ENCODE measurements around the gene FSTL5.

The FSTL5 gene

GRCh38 chr4:161657616-161658015, 506.2 kb downstream of the FSTL5 start:
- no peaks in the 10 kb centered on the region for H3K4me1 ChIP-seq (ENCODE audit: control insufficient read depth, insufficient read depth, low read depth, low read length)
- WGBS = 94% methylated on average over 3 of the region's 3 CpGs
- H3K79me1 ChIP-seq (replicated peaks; ENCODE audit: low read length, poor library complexity, severe bottlenecking) = no peaks in the 10 kb centered on the region

DNA sequence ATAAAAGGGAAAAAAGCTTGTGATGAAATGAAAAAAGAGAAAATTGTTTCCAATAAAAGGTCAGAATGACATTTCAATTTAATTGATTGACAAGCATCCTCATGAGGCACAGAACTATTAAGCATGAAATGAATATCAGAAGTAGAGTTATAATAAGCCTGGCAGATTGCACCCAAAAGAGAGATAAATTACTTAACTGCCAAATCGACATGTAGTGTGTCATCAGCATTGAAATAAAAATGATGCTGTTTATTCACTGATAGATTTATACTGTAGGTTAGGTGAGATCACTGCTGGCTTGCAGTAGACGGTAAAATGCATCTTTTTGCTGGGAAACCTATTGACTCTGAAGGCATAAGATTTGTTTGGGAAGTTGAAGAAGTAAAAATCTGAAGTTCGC, 507.2 kb downstream of the FSTL5 start:
- Histone ChIP-seq H3K27me3 (ENCODE audit: control insufficient read depth in 1 of 2, insufficient read depth in 1 of 2, low read length in 2 of 2) (no peaks in the 10 kb centered on the region), H3K4me2 (ENCODE audit: low read length, poor library complexity, severe bottlenecking) (no peak overlapping the region), H3K79me1 (replicated peaks; ENCODE audit: low read length, poor library complexity, severe bottlenecking) (no peaks in the 10 kb centered on the region), H2AK5ac (ENCODE audit: low read length, severe bottlenecking) (no peak overlapping the region), H2BK5ac (ENCODE audit: low read depth, low read length, poor library complexity, severe bottlenecking) (no peak overlapping the region), H2BK120ac (ENCODE audit: low read depth, low read length) (no peak overlapping the region), H2BK12ac (ENCODE audit: low read length in 2 of 2) (no peak overlapping the region), H4K8ac (ENCODE audit: low read length) (no peak overlapping the region), H2AFZ (ENCODE audit: low read depth, low read length) (no peak overlapping the region), H3K18ac (ENCODE audit: low read depth in 1 of 2, low read length in 2 of 2) (no peak overlapping the region), H3K9ac (ENCODE audit: low read length) (no peak overlapping the region), H2BK15ac (ENCODE audit: low read depth, poor library complexity, severe bottlenecking) (no peak overlapping the region), H3K4me1 (ENCODE audit: control insufficient read depth, insufficient read depth, low read depth, low read length) (no peaks in the 10 kb centered on the region), H3K9me3 (ENCODE audit: control insufficient read depth, low read length) (no peaks in the 10 kb centered on the region), H4K91ac (ENCODE audit: low read length) (no peak overlapping the region), H3K36me3 (ENCODE audit: control insufficient read depth in 1 of 2, insufficient read depth in 2 of 2, low read depth in 1 of 2, low read length in 2 of 2) (no peaks in the 10 kb centered on the region), H3K4ac (ENCODE audit: low read depth in 1 of 2, low read length in 2 of 2) (no peak overlapping the region), H3K4me3 (ENCODE audit: insufficient read depth in 1 of 2, low read depth in 1 of 2, low read length in 2 of 2) (no peak overlapping the region), H3K23ac (ENCODE audit: low read length in 2 of 2) (no peak overlapping the region), H3K14ac (ENCODE audit: low read length in 2 of 2) (no peak overlapping the region), H3K27ac (ENCODE audit: low read length, poor library complexity, severe bottlenecking) (no peak overlapping the region)
- DNase-seq = no peak
- WGBS = 94% methylated on average over 2 of the region's 3 CpGs

More at GRCh38 chr4:161657616-161658015, 506.2 kb downstream of the FSTL5 start:
- no peaks in the 10 kb centered on the region for H3K36me3 ChIP-seq (ENCODE audit: control insufficient read depth in 1 of 2, insufficient read depth in 2 of 2, low read depth in 1 of 2, low read length in 2 of 2)
- H3K27me3 ChIP-seq (ENCODE audit: control insufficient read depth in 1 of 2, insufficient read depth in 1 of 2, low read length in 2 of 2) = no peaks in the 10 kb centered on the region
- H3K4ac ChIP-seq (ENCODE audit: low read depth in 1 of 2, low read length in 2 of 2) = no peak overlapping the region
- no peak overlapping the region for H3K23ac ChIP-seq (ENCODE audit: low read length in 2 of 2)
- no peak overlapping the region for H2BK12ac ChIP-seq (ENCODE audit: low read length in 2 of 2)
- no peak overlapping the region for H3K14ac ChIP-seq (ENCODE audit: low read length in 2 of 2)
- DNase-seq = no peak
- H4K91ac ChIP-seq (ENCODE audit: low read length) = no peak overlapping the region
- H3K18ac ChIP-seq (ENCODE audit: low read depth in 1 of 2, low read length in 2 of 2) = no peak overlapping the region
- H2BK15ac ChIP-seq (ENCODE audit: low read depth, poor library complexity, severe bottlenecking) = no peak overlapping the region
- no peaks in the 10 kb centered on the region for H3K9me3 ChIP-seq (ENCODE audit: control insufficient read depth, low read length)
- H2AFZ ChIP-seq (ENCODE audit: low read depth, low read length) = no peak overlapping the region
- no peak overlapping the region for H3K4me2 ChIP-seq (ENCODE audit: low read length, poor library complexity, severe bottlenecking)
- H3K27ac ChIP-seq (ENCODE audit: low read length, poor library complexity, severe bottlenecking) = no peak overlapping the region
- no peak overlapping the region for H2BK120ac ChIP-seq (ENCODE audit: low read depth, low read length)
- no peak overlapping the region for H3K9ac ChIP-seq (ENCODE audit: low read length)
- no peak overlapping the region for H2AK5ac ChIP-seq (ENCODE audit: low read length, severe bottlenecking)
- H3K4me3 ChIP-seq (ENCODE audit: insufficient read depth in 1 of 2, low read depth in 1 of 2, low read length in 2 of 2) = no peak overlapping the region
- H4K8ac ChIP-seq (ENCODE audit: low read length) = no peak overlapping the region
- H2BK5ac ChIP-seq (ENCODE audit: low read depth, low read length, poor library complexity, severe bottlenecking) = no peak overlapping the region

GRCh38 chr4:161655148-161655547, 508.7 kb downstream of the FSTL5 start:
- H3K4ac ChIP-seq (ENCODE audit: low read depth in 1 of 2, low read length in 2 of 2) = no peak overlapping the region
- H3K14ac ChIP-seq (ENCODE audit: low read length in 2 of 2) = no peak overlapping the region
- DNase-seq = no peak
- H3K23ac ChIP-seq (ENCODE audit: low read length in 2 of 2) = no peak overlapping the region
- no peak overlapping the region for H2BK12ac ChIP-seq (ENCODE audit: low read length in 2 of 2)
- H2BK120ac ChIP-seq (ENCODE audit: low read depth, low read length) = no peak overlapping the region
- H2BK5ac ChIP-seq (ENCODE audit: low read depth, low read length, poor library complexity, severe bottlenecking) = no peak overlapping the region
- H3K4me1 ChIP-seq (ENCODE audit: control insufficient read depth, insufficient read depth, low read depth, low read length) = no peaks in the 10 kb centered on the region
- H3K18ac ChIP-seq (ENCODE audit: low read depth in 1 of 2, low read length in 2 of 2) = no peak overlapping the region
- H3K9me3 ChIP-seq (ENCODE audit: control insufficient read depth, low read length) = no peaks in the 10 kb centered on the region
- H3K27ac ChIP-seq (ENCODE audit: low read length, poor library complexity, severe bottlenecking) = no peak overlapping the region
- H3K79me1 ChIP-seq (replicated peaks; ENCODE audit: low read length, poor library complexity, severe bottlenecking) = no peaks in the 10 kb centered on the region
- H3K36me3 ChIP-seq (ENCODE audit: control insufficient read depth in 1 of 2, insufficient read depth in 2 of 2, low read depth in 1 of 2, low read length in 2 of 2) = no peaks in the 10 kb centered on the region
- no CpG with 5 or more reads among the region's 2 CpGs for WGBS
- no peak overlapping the region for H2BK15ac ChIP-seq (ENCODE audit: low read depth, poor library complexity, severe bottlenecking)
- H4K8ac ChIP-seq (ENCODE audit: low read length) = no peak overlapping the region
- H2AFZ ChIP-seq (ENCODE audit: low read depth, low read length) = no peak overlapping the region
- H4K91ac ChIP-seq (ENCODE audit: low read length) = no peak overlapping the region
- no peak overlapping the region for H2AK5ac ChIP-seq (ENCODE audit: low read length, severe bottlenecking)
- no peak overlapping the region for H3K4me2 ChIP-seq (ENCODE audit: low read length, poor library complexity, severe bottlenecking)
- no peak overlapping the region for H3K9ac ChIP-seq (ENCODE audit: low read length)
- no peak overlapping the region for H3K4me3 ChIP-seq (ENCODE audit: insufficient read depth in 1 of 2, low read depth in 1 of 2, low read length in 2 of 2)
- no peaks in the 10 kb centered on the region for H3K27me3 ChIP-seq (ENCODE audit: control insufficient read depth in 1 of 2, insufficient read depth in 1 of 2, low read length in 2 of 2)

- Histone ChIP-seq H2BK15ac (ENCODE audit: low read depth, poor library complexity, severe bottlenecking) (no peak overlapping the region), H3K4me2 (ENCODE audit: low read length, poor library complexity, severe bottlenecking) (no peak overlapping the region), H3K4ac (ENCODE audit: low read depth in 1 of 2, low read length in 2 of 2) (no peak overlapping the region), H3K14ac (ENCODE audit: low read length in 2 of 2) (no peak overlapping the region), H3K9me3 (ENCODE audit: control insufficient read depth, low read length) (no peaks in the 10 kb centered on the region), H2AK5ac (ENCODE audit: low read length, severe bottlenecking) (no peak overlapping the region), H2AFZ (ENCODE audit: low read depth, low read length) (no peak overlapping the region), H3K36me3 (ENCODE audit: control insufficient read depth in 1 of 2, insufficient read depth in 2 of 2, low read depth in 1 of 2, low read length in 2 of 2) (no peaks in the 10 kb centered on the region), H3K27ac (ENCODE audit: low read length, poor library complexity, severe bottlenecking) (no peak overlapping the region), H3K4me1 (ENCODE audit: control insufficient read depth, insufficient read depth, low read depth, low read length) (no peaks in the 10 kb centered on the region), H3K4me3 (ENCODE audit: insufficient read depth in 1 of 2, low read depth in 1 of 2, low read length in 2 of 2) (no peak overlapping the region), H4K91ac (ENCODE audit: low read length) (no peak overlapping the region), H4K8ac (ENCODE audit: low read length) (no peak overlapping the region), H3K9ac (ENCODE audit: low read length) (no peak overlapping the region), H2BK12ac (ENCODE audit: low read length in 2 of 2) (no peak overlapping the region), H2BK5ac (ENCODE audit: low read depth, low read length, poor library complexity, severe bottlenecking) (no peak overlapping the region), H2BK120ac (ENCODE audit: low read depth, low read length) (no peak overlapping the region), H3K27me3 (ENCODE audit: control insufficient read depth in 1 of 2, insufficient read depth in 1 of 2, low read length in 2 of 2) (no peaks in the 10 kb centered on the region), H3K18ac (ENCODE audit: low read depth in 1 of 2, low read length in 2 of 2) (no peak overlapping the region), H3K23ac (ENCODE audit: low read length in 2 of 2) (no peak overlapping the region), H3K79me1 (replicated peaks; ENCODE audit: low read length, poor library complexity, severe bottlenecking) (no peaks in the 10 kb centered on the region)
- no peak for DNase-seq
- WGBS = no CpG with 5 or more reads among the region's 1 CpG
Observed at GRCh38 chr4:161653697-161654096, 510.1 kb downstream of the FSTL5 start.
